Mucosa of descending colon (tissue), 3 donors: ENCODE measurements around the gene TAS2R38. TPM values are rescaled to one million over a fixed set of nuclear protein-coding genes. Genes with fewer than 3 reads are reported as not detected.

Experiments
- ATAC-seq: fragments of 200-7000 bp; cut with Tn5 transposase; one replicate; pipeline ENCODE4 v1.9.1; 2020; ENCODE audit warnings: mild to moderate bottlenecking, moderate library complexity
- DNase-seq, 3 donors: peaks; one replicate each; pipeline ENCODE4 v3.0.0-alpha.2; 2020
- H3K36me3 ChIP-seq: fragments of 200-600 bp; one replicate; pipeline ENCODE4 v1.8.0; 2021; ENCODE audit warnings: low read depth, mild to moderate bottlenecking
- H3K4me1 ChIP-seq: fragments of 200-600 bp; one replicate; pipeline ENCODE4 v1.8.0; 2021; ENCODE audit warnings: low read depth, mild to moderate bottlenecking
- H3K4me3 ChIP-seq: fragments of 200-600 bp; one replicate; pipeline ENCODE4 v1.8.0; 2021; ENCODE audit warnings: mild to moderate bottlenecking
- H3K9me3 ChIP-seq: fragments of 200-600 bp; one replicate; pipeline ENCODE4 v1.8.0; 2021; ENCODE audit warnings: mild to moderate bottlenecking
- intact Hi-C, 2 donors: fragments of 100-400 bp; cut with DNase I in 1 of 2; cut with micrococcal nuclease in 1 of 2; formaldehyde crosslinking; loops; one replicate each; pipeline versions ENCODE4 v1.11.0 to v1.11.1; 2022; cut with DNase I, micrococcal nuclease
- total RNA-seq, 3 donors: library from RNA; stranded (reverse); fragmentation: NEBNext Ultra II Directional in 2 of 3; extraction: Animal tissue kit (Norgen Biotek cat#: 25700) in 2 of 3; gene quantifications; one replicate each; pipeline versions ENCODE4 v1.2.1 to v1.2.4, GENCODE V29; 2021 to 2023
- TF ChIP-seq, protein P1 (sequence below): fragments of 200-600 bp; IDR thresholded peaks from one replicate; pipeline ENCODE4 v1.8.0; 2022; ENCODE audit warnings: antibody characterized with exemption, mild to moderate bottlenecking
- donor health status: DM: no; HTN: no; CAD: no; lungs with moderate emphysema.
- donor health status: DM: no; HTN: no; CAD: no.
- donor health status: DM: no; HTN: yes; CAD: no.

The TAS2R38 gene
- total RNA-seq, 3 donors from 2014 or later = 0.35 TPM; not detected in 2

DNA sequence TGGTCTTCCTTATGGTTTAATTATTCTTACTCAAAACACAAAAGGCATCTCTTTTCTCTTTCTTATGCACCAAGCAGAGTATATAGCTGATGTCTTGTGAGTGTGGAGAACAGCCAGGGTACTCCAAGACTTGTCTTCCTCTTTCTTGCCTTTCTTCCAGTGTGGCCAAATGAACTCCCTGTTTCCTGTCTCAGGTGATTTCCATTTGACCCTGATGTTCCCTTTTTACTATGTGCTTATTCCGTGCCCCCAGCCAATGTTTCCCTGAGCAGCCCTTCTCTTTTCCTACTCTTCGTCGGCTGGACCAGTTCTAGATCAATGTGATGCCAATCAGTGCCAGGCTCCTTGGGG, 44.8 kb downstream of the TAS2R38 start:
- ATAC-seq = no peak
- Histone ChIP-seq H3K4me1 (no peaks in the 10 kb centered on the region), H3K4me3 (no peak overlapping the region), H3K36me3 (no peaks in the 10 kb centered on the region), H3K9me3 (no peaks in the 10 kb centered on the region)
- TF ChIP-seq, protein P1, sequence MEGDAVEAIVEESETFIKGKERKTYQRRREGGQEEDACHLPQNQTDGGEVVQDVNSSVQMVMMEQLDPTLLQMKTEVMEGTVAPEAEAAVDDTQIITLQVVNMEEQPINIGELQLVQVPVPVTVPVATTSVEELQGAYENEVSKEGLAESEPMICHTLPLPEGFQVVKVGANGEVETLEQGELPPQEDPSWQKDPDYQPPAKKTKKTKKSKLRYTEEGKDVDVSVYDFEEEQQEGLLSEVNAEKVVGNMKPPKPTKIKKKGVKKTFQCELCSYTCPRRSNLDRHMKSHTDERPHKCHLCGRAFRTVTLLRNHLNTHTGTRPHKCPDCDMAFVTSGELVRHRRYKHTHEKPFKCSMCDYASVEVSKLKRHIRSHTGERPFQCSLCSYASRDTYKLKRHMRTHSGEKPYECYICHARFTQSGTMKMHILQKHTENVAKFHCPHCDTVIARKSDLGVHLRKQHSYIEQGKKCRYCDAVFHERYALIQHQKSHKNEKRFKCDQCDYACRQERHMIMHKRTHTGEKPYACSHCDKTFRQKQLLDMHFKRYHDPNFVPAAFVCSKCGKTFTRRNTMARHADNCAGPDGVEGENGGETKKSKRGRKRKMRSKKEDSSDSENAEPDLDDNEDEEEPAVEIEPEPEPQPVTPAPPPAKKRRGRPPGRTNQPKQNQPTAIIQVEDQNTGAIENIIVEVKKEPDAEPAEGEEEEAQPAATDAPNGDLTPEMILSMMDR = no peak
- intact Hi-C loops = no loop called here
- no peak for DNase-seq

DNA sequence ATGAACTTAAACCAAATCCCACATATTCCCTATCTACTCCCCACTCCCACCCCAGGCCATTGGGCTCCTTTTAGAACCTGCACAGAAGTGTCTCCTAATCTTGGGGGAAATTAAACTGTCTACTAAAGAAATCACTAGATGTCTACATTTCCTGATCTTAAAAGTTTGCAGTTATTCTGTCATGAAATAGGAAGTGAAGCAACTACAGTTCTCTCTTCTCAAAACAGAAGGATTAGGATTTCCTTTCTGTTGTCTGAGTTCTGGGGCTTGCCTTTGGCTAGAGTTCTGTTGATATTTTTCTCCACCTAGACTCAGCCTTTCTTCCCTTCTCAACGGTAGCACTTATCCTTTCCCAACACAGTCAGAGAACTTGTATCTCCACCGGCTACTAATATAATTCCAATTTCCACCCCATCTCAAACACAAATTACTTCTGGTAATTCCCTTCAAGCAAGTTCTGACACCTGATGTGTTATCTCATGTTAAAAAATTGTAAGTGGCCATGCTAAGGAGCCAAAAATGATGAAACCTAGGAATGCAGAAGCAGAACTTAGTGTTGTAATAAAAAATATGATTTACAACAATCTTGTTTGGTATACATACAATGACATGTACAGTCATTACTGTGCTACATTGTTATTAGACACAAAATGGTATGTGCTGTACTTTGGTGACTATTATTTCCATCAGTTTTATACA, 45.3 kb downstream of the TAS2R38 start:
- intact Hi-C loops = no loop called here
- Histone ChIP-seq H3K9me3 (no peaks in the 10 kb centered on the region), H3K36me3 (no peaks in the 10 kb centered on the region), H3K4me1 (no peaks in the 10 kb centered on the region), H3K4me3 (no peak overlapping the region)
- TF ChIP-seq, protein P1 = no peak
- DNase-seq (no peak), ATAC-seq (no peak)

Other genes with a start within 250 kb of the TAS2R38 start
- gene SSBP1, start 235.4 kb downstream of the TAS2R38 start, total RNA-seq = 10 to 100 TPM; 67.3 to 96.4 (median 81.6) TPM
- gene TAS2R3, start 209.7 kb downstream of the TAS2R38 start, total RNA-seq = 1 to 10 TPM; 1.8 to 3.0 (median 2.7) TPM
- gene TAS2R4, start 197.1 kb downstream of the TAS2R38 start, total RNA-seq = 1 to 10 TPM; 1.1 to 2.3 (median 2.1) TPM
- 1 to 10 TPM; 1.1 to 2.7 (median 2.4) TPM for gene TAS2R5, start 183.6 kb downstream of the TAS2R38 start, total RNA-seq
- gene PRSS37, start 132.3 kb downstream of the TAS2R38 start, total RNA-seq = not detected
- gene OR9A4, start 57.4 kb downstream of the TAS2R38 start, total RNA-seq = under 1 TPM in 1 of 3 donors, not detected in 2; 0.26 TPM
- under 1 TPM in 2 of 3 donors, not detected in 1; 0.38 to 0.41 TPM for gene CLEC5A, start 26.8 kb downstream of the TAS2R38 start, total RNA-seq
- gene MGAM, start 22.1 kb upstream of the TAS2R38 start, total RNA-seq = 1 to 10 TPM; 1.7 to 3.0 (median 1.8) TPM
- 10 to 100 TPM; 11.8 to 33.2 (median 25.5) TPM for gene MGAM2, start 137.9 kb upstream of the TAS2R38 start, total RNA-seq